ENCODE data around the gene MRPL46. TPM values are rescaled to one million over a fixed set of nuclear protein-coding genes. Genes with fewer than 3 reads are reported as not detected.

Gene MRPL46
- total RNA-seq, 1 experiment from 2014 or later, result 30.5 TPM

DNA sequence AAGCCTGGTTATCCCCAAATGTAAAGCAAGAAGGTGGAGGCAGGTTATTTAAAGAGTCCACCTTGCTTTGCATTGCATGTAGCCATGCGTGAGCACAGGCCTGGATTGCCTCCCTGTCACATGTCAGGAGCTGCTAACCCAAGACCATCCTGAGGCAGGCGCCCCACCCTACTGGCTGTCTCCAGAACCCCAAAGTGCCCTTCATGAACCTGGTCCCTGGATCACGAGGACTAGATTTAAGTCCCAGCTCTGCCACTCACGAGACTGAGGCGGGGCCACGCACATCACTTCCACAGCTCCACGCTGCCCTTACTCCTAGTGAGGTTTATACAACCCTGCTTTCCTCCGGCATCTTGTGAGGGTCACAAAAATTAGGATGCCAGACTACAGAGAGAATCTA lies 17.6 kb downstream of the MRPL46 start:
- no peak for ATAC-seq
- intact Hi-C loops (cut with micrococcal nuclease), result no loop called here
- H3K4me3 ChIP-seq (replicated peaks in 1 of 2; ENCODE audit: low read depth in 1 of 2, low read length in 2 of 2), result no peak overlapping the region
- H3K4me2 ChIP-seq (ENCODE audit: low read length), result no peak overlapping the region
- no peak overlapping the region for H3K27ac ChIP-seq (ENCODE audit: low read depth, low read length)
- BruUV-seq (replicated peaks), result no TSS peak
- H3K79me2 ChIP-seq (ENCODE audit: insufficient read depth, low read length), result no peaks in the 10 kb centered on the region
- H3K36me3 ChIP-seq (ENCODE audit: control insufficient read depth in 1 of 2, insufficient read depth in 2 of 2, low read length in 2 of 2), result no peaks in the 10 kb centered on the region
- ChIA-PET POLR2A (no interaction called here), RAD21 (ENCODE audit: low non-redundant PET in 1 of 2, low total read pairs in 2 of 2, uncharacterized antibody in 2 of 2, unreplicated experiment in 2 of 2) (no interaction called here), CTCF (interaction anchor here (0.6 to 1.4 kb wide), 6 partner anchors 14 to 203 kb away, joined by 3 to 11 read pairs (median 4); partner anchors contain the start of genes MRPL46 and MRPS11)
- H3K9me3 ChIP-seq (ENCODE audit: control insufficient read depth in 1 of 2, insufficient read depth in 1 of 2, low read depth in 1 of 2, low read length in 2 of 2), result peaks cover 0 to 4% of the 10 kb centered on the region in 2 experiments; a peak in 1 of 4 replicates
- DNase-seq (ENCODE audit: low read depth, low spot score), result no peak
- no peak for TF ChIP-seq TCF7L2 (IDR thresholded peaks at IDR 0.05; ENCODE audit: borderline replicate concordance, extremely low read depth, insufficient read depth, insufficient read length)
- no peak for TF ChIP-seq ZFX (IDR thresholded peaks at IDR 0.05)
- TF ChIP-seq, protein P1, sequence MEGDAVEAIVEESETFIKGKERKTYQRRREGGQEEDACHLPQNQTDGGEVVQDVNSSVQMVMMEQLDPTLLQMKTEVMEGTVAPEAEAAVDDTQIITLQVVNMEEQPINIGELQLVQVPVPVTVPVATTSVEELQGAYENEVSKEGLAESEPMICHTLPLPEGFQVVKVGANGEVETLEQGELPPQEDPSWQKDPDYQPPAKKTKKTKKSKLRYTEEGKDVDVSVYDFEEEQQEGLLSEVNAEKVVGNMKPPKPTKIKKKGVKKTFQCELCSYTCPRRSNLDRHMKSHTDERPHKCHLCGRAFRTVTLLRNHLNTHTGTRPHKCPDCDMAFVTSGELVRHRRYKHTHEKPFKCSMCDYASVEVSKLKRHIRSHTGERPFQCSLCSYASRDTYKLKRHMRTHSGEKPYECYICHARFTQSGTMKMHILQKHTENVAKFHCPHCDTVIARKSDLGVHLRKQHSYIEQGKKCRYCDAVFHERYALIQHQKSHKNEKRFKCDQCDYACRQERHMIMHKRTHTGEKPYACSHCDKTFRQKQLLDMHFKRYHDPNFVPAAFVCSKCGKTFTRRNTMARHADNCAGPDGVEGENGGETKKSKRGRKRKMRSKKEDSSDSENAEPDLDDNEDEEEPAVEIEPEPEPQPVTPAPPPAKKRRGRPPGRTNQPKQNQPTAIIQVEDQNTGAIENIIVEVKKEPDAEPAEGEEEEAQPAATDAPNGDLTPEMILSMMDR (IDR thresholded peaks at IDR 0.05 in 2 of 3, conservative IDR thresholded peaks at IDR 0.05 in 1 of 3; ENCODE audit: borderline replicate concordance in 1 of 3, insufficient read depth in 1 of 3, low read depth in 2 of 3, low read length in 2 of 3), result no peak
- TF ChIP-seq EZH2 (IDR thresholded peaks at IDR 0.05), result no peak
- no peak for TF ChIP-seq ZNF274 (IDR thresholded peaks at IDR 0.05; ENCODE audit: low read depth, low read length)
- TF ChIP-seq RAD21 (IDR thresholded peaks at IDR 0.05; ENCODE audit: low read depth), result no peak
- no peak for TF ChIP-seq EGR1 (IDR thresholded peaks at IDR 0.05; ENCODE audit: low read depth)
- TF ChIP-seq, protein P2, sequence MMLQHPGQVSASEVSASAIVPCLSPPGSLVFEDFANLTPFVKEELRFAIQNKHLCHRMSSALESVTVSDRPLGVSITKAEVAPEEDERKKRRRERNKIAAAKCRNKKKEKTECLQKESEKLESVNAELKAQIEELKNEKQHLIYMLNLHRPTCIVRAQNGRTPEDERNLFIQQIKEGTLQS (IDR thresholded peaks at IDR 0.05), result no peak
- TF ChIP-seq EZH2phosphoT487 (IDR thresholded peaks at IDR 0.05; ENCODE audit: borderline replicate concordance), result no peak
- TF ChIP-seq, protein P3, sequence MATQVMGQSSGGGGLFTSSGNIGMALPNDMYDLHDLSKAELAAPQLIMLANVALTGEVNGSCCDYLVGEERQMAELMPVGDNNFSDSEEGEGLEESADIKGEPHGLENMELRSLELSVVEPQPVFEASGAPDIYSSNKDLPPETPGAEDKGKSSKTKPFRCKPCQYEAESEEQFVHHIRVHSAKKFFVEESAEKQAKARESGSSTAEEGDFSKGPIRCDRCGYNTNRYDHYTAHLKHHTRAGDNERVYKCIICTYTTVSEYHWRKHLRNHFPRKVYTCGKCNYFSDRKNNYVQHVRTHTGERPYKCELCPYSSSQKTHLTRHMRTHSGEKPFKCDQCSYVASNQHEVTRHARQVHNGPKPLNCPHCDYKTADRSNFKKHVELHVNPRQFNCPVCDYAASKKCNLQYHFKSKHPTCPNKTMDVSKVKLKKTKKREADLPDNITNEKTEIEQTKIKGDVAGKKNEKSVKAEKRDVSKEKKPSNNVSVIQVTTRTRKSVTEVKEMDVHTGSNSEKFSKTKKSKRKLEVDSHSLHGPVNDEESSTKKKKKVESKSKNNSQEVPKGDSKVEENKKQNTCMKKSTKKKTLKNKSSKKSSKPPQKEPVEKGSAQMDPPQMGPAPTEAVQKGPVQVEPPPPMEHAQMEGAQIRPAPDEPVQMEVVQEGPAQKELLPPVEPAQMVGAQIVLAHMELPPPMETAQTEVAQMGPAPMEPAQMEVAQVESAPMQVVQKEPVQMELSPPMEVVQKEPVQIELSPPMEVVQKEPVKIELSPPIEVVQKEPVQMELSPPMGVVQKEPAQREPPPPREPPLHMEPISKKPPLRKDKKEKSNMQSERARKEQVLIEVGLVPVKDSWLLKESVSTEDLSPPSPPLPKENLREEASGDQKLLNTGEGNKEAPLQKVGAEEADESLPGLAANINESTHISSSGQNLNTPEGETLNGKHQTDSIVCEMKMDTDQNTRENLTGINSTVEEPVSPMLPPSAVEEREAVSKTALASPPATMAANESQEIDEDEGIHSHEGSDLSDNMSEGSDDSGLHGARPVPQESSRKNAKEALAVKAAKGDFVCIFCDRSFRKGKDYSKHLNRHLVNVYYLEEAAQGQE (IDR thresholded peaks at IDR 0.05; ENCODE audit: low read depth), result no peak
- TF ChIP-seq POLR2AphosphoS5 (IDR thresholded peaks at IDR 0.05; ENCODE audit: low read depth, low read length), result no peak
- no peak overlapping the region for H3K9ac ChIP-seq (ENCODE audit: low read length)
- no peaks in the 10 kb centered on the region for H3K9me2 ChIP-seq (ENCODE audit: insufficient read depth)
- H2AFZ ChIP-seq (ENCODE audit: low read depth, low read length, poor library complexity, severe bottlenecking), result no peak overlapping the region
- peaks cover 0 to 2% of the 10 kb centered on the region in 2 experiments; a peak in 1 of 4 replicates for H3K4me1 ChIP-seq (ENCODE audit: control insufficient read depth in 1 of 2, insufficient read depth in 2 of 2, low read length in 2 of 2)
- H3K27me3 ChIP-seq (ENCODE audit: insufficient read depth, low read length), result peaks cover 6% of the 10 kb centered on the region; the same call in 1 of the 2 replicates
- H4K20me1 ChIP-seq (ENCODE audit: insufficient read depth), result no peaks in the 10 kb centered on the region

Measured in HCT116 (cell line).